DMS114 treated with DMSO at 0.1 percent for 48 hours (cell line): ENCODE data around the gene PRM1.
"Not testable (repeated sequence)": the region's sequence is repeated elsewhere in the genome, so short reads cannot be mapped to it uniquely, and the experiment has no call there.

Experiments used
- DNase-seq: peaks from one replicate; lab custom pipeline; 2025; ENCODE audit not compliant: unreplicated experiment; lab: John Stamatoyannopoulos, UW

Gene PRM1

GRCh38 chr16:11298143-11298900, 17.2 kb upstream of the PRM1 start:
- no peak for DNase-seq

DNA sequence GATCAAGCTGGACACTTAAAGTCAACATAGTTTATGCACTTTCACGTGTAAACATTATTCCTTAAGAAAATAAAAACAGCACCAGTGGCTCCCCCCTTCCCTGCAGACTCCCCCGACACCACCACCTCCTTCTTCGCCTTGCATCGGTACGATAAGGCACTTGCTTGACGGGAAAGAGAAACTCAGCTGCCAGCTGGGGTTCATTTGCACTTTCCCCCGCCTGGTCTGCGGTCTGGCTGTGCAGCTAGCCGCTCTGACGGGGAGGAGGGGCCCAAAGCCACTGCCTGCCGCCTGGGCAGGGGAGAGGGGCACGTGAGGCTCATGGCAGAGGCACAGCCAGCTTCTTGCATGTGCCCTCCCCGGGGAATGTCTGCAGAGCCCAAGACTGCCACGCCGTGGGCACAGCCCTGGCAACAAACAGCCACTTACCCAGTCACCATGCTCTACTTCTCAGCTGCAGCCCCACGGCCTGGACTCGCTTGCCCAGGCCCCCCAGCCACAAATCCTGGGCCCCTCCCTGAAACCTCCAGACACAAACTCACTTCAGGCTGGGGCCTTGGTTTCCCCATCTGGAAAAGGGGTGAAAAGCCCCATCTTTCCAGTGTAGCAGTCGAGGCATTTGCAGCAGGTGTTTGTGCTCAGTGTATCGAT, 16.5 kb upstream of the PRM1 start:
- DNase-seq = no peak

GRCh38 chr16:11296706-11297491, 15.8 kb upstream of the PRM1 start:
- DNase-seq = no peak

GRCh38 chr16:11296351-11296705, 15.2 kb upstream of the PRM1 start:
- no peak for DNase-seq

GRCh38 chr16:11295672-11296071, 14.5 kb upstream of the PRM1 start:
- DNase-seq = no peak

DNA sequence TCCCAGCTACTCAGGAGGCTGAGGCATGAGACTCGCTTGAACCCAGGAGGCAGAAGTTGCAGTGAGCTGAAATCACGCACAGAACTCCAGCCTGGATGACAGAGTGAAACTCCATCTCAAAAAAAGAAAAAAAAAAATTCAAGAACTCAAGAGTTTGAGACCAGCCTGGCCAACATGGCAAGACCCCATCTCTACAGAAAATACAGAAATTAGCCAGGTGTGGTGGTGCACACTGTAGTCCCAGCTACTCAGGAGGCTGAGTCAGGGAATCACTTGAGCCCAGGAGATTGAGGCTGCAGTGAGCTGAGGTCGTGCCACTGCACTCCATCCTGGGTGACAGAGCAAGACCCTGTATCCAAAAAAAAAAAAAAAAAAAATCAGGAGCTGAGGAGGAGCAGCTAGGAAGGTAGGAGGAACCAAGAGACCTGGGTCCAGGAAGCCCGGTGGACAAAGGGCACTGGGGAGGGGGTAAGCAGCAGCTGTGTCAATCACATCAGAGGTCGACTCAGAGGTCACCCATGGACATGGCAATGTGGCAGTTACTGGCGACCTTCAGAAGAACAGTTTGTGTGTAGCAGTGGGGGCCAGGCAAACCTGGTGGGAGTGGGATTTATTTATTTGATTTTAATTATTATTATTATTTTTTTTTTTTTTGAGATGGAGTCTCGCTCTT, 11.1 kb upstream of the PRM1 start:
- no peak for DNase-seq

DNA sequence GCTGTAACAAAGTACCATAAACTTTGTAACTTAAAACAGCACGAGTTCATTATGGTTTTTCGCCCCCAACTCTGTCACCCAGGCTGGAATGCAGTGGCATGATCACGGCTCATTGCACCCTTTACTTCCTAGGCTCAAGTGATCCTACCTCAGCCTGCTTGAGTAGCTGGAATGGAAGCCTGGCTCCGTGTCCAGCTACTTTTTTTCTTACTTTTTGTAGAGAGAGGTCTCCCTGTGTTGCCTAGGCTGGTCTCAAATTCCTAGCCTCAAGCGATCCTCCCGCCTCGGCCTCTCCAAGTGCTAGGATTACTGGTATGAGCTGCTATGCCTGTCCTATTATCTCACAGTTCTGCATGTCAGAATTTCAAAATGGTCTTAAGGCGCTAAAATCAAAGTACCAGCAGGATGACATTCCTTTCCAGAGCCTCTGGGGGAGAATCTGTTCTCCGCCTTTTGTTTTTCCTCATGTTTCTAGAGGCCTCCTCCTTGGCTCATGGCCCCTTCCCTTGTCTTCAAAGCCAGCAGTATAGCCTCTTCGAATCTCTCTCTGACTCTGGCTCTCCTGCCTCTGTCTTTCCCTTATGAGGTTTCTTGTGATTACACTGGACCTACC, 10.1 kb upstream of the PRM1 start:
- no peak for DNase-seq

GRCh38 chr16:11290102-11290893, 9.2 kb upstream of the PRM1 start:
- no peak for DNase-seq

DNA sequence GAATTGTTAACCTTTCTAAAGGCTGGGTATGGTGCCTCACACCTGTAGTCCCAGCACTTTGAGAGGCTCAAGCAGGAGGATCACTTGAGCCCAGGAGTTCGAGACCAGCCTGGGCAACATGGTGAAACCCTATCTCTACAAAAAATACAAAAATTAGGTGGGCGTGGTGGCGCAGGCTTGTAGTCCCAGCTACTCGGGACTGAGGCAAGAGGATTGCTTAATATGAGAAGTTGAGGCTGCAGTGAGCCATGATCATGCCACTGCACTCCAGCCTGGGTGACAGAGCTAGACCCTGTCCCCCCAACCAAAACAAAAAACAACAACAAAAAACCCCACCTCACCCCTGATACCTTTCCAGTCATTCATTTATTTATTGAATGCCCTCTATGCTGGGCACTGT, 8.6 kb upstream of the PRM1 start:
- DNase-seq = not testable (repeated sequence)

- no peak for DNase-seq
Observed at GRCh38 chr16:11289202-11289601, 8.1 kb upstream of the PRM1 start.

- DNase-seq = no peak
Observed at GRCh38 chr16:11285842-11286241, 4.7 kb upstream of the PRM1 start.

DNA sequence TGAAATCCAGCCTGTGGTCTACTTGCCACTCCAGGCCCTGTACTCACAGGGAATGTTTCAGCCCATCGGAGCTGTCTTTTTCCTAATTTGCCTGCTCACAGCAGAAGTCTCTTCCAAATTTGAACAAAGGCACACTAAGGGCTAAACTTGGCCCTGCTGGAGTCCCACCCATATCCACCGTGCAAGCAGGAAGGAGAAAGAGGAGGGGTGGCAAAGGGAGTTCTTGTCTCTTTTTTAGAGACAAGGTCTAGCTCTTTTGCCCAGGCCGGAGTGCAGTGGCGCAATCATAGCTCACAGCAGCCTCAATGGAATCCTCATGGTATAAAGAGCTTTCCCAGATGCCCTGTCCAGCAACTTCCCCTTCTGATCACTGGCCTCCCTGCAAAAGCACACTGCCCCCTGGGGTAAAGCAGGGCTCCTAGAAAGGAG, 2.7 kb upstream of the PRM1 start:
- no peak for DNase-seq

- DNase-seq = no peak
Observed at GRCh38 chr16:11278681-11279628, 2.2 kb downstream of the PRM1 start.

DNA sequence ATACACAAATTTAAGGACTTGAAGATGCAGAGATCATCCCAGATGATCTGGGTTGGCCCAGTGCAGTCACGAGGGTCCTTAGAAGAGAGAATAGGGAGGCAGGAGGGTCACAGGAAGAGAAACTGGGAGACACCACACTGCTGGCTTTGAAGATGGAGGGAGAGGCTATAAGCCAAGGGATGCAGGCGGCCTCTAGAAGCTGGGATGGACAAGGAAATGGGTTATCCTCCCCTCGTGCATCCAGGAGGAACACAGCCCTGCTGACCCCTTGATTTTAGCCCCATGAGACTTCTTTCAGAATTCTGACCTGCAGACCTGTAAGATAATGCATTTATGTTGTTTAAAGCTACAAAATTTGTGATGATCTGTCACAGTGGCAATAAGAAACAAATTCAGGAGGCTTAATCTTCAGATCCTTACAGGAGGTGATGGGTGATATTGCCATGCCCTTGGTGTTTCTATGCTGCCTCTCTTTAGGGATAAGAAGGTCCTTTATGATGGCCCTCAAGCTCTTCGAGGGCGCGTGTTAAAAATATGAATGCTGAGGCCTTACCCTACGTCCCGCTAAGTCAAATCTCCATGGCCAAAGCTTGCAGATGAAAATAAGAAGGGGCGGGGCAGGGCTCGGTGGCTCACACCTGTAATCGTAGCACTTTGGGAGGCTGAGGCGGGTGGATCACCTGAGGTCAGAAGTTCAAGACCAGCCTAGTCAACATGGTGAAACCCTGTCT, 3.4 kb downstream of the PRM1 start:
- no peak for DNase-seq

- DNase-seq = no peak
Observed at GRCh38 chr16:11276896-11277593, 4.1 kb downstream of the PRM1 start.

DNA sequence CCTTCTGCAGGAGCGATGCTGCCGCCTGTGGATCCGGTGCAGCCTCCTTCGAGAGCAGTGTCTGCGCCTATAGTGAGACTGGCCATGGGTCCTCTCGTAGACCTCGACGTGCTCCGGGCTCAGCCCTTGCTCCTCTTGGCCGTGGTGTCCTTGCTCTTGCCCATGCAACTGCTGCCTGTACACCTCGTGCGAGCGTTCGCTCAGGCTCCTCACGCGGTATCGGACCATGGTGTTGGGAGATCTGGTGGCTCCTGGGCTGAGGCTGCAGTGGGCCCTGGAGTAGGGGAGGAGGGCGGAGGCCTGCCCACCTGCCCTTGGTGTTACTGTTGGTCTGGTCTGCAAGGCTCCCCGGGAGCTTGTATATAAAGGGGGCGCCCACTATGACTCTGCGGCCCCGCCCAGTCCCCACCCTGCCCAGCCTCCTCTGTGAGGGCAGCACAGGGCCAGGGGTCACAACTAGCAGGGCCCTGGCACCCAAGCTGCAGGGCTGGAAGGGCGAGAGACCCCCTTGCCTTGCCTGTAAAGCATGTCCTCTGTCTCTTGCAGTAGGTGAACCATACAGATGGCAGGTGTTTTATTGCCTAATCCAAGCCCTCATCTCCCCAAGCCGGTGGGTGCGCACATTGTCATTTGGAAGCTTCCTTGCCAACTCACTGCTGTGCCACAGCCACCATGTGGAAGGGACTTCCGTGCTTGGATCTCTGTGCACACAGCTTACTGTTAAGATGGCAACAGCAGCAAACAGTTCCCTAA, 4.8 kb downstream of the PRM1 start, which contains the start of gene PRM2:
PRM2 (minus strand) TSS at position 338 of the 753 bp plus-strand sequence; CDS start at position 228, 110 bp downstream.
- no peak for DNase-seq

GRCh38 chr16:11274964-11275363, 6.2 kb downstream of the PRM1 start:
- no peak for DNase-seq
